ENCODE measurements around the gene HPCAL1.

Gene HPCAL1

DNA sequence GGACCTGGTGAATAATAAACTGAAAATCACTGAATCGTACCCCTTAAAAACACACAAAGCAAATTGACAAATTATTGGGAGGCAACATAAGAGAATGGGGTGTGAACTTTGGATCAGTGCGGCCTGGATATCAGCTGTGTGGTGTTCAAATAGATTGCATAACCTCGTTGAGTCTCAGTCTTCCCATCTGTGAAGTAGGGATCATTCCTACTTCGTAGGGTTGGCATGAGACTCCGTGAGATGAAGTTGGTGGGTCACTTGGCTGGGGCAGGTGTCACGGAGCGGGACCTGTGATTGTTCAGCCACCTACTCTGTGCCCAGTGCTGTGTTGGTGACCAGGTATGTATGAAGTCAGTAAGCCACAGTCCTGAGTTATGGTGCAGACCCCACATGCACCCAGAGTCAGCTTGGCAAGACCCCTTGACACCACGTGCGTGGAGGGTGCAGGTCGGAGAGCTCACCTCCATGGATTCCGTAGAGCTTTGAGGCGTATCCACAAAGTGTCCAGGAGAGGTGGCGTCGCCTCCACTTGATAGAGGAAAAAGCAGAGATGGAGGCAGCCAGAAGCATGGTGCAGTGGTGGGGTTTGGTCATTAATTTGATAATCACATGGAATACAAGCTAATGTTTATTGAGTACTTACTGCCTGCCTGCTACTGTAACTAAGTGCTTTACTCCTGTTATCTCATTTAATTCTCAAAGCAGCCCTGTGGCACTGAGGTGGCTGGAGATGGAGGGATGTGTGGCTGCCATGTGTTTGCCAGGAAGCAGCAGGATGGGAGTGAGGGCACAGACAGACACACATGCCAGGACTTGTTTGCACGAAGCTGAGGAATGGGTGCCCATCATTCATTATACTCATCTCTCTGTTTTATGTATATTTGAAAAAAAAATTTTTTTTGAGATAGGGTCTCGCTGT is 35.8 kb downstream of the HPCAL1 start:
- DNase-seq: no peak

DNA sequence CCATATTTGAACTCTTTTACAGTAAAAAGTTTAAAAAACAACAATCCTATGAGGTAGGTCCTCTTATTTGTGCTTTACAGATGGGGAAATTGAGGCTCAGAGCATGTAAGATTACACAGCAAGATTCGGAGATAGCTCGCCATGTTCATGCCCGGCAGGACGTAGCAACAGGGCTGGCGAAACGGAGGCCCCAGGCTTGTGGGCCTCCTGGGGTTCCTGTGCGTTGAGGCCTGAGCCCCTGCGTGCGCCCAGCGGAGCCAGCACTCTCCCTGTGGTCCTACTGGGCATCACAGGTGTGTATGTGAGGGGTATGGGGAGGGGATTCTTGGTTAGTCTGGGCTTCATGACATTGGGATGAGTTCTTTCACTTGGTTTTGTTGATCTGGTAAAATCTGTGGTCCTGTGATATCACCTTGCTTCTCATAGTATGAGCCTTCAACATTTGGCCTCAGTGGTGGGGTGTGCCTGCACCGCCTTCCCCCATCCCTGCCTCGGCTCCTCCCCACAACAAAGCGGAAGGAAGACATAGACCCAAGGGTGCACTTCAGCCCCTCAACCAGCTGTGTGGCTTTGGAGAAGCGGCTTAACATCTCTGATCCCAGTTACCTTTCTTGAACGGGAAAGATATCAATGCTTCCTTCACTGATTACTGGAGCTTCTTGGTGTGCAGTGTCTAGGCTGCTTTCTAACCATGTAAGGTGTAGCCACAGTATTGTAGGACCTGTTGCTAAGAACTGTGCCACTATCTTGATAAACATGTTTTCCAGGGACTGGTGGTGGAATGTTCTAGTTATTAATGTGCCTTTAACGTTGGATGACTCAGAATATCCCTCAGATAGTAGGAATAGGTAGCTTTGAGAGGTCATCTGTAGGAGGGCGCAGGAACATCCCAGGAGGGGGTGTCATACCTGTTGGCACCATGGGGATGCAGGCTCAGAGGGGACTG is 37.2 kb downstream of the HPCAL1 start:
- no peak for DNase-seq

DNA sequence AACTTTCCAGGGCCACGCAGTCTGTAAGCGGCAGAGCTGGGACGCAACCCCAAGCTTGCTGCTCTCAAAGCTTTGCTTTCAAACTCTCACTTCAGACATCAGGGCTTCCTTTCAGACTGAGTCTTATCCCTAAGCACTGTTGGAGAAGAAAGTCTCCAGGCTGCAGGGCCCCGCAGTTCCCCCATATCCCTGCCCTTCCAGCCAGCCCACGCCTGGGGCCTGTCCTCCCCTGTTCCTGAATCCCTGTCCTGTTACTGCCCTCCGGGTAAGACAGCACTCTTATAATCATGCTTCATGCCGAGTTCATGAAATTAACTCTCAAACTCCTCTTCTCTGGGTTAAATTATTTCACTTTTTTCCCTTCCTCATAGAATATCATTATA is 37.9 kb downstream of the HPCAL1 start:
- DNase-seq: no peak

DNA sequence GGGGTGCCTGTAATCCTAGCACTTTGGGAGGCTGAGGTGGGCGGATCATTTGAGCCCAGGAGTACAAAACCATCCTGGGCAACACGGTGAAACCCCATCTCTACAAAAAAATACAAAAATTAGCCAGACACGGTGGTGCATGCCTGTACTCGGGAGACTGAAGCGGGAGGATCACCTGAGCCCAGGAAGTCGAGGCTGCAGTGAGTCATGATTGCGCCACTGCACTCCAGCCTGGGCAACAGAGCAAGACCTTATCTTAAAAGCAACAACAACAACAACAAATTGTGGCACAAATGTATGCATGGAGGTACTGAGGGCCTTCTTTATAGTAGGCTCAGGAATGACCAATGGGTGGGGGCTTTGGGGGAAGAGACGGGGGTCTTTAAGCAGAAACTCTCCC is 38.5 kb downstream of the HPCAL1 start:
- DNase-seq: no peak

DNA sequence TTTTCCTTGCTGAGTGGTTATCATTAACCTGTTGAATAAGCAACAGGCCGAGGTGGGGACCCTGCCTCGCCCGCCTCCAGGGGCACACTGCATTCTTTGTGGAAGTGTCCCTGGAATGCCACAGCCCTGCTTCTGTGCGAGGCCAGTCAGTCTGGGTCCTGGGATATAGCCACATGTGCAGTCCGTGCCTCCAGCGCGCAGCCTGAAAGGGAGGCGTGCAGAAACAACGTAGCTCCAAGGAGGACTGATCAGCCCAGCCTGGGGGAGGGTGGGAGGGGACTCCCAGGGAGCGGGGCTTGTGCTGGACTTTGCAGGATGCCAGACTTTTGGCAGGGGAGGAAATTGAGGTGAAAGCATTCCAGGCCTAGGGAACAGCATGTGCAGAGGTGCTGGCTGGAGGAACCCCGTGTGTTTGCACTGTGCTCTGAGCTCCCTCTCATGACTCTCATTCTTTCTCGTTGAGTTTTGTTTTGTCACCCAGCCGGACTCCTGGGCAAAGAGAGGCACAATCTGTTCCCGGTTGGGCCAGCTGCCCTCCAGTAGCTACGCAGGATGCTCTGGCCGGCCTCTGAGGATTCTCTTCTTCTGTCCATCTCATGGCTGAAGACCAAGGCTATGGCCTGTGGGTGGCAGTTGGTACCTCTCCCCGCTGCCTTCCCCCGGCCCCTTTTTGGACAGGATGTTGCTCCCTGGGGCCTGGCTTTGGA is 39.7 kb downstream of the HPCAL1 start:
- no peak for DNase-seq

GRCh38 chr2:10343191-10343590 is 40.5 kb downstream of the HPCAL1 start:
- DNase-seq: no peak

DNA sequence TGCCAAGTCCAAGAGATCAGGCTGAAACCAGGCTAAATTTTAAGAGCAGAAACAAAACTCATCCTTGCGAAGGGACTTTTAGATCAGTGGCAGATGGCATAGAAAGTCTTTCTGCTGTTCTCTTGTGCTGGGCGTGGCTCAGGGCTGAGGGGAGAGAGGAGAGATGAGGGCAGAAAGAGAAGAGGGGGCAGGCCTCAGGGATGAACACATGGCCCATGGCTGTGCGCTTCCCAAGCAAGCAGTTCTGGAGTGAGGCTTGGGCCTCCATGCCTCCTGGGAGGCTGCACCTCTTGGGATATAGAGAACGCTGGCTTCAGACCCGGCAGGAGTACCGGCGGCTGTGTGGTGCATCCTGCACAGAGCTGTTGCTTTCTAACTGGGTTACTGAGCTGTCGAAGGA is 41.0 kb downstream of the HPCAL1 start:
- peak; percentile 82 for DNase-seq

- DNase-seq: peak; percentile 98
These were observed 41.7 kb downstream of the HPCAL1 start for GRCh38 chr2:10344105-10345066.

DNA sequence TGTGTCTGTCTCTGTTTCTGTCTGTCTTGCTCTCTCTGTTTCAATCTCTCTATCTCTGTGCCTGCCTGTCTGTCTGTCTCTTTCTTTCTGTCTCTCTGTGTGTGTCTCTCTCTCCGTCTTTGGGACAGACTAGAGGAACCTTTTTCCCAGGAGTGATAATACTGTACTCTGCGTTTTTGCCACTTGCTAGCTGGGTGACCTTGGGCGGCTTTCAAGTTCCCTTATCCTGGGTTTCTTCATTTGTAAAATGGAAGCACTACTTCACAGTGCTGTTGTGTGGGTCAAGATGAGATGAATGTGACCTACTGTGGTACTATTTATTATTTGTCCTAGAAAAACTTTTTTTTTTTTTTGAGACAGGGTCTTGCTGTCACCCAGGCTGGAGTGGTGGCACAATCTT is 42.4 kb downstream of the HPCAL1 start:
- DNase-seq: no peak

DNA sequence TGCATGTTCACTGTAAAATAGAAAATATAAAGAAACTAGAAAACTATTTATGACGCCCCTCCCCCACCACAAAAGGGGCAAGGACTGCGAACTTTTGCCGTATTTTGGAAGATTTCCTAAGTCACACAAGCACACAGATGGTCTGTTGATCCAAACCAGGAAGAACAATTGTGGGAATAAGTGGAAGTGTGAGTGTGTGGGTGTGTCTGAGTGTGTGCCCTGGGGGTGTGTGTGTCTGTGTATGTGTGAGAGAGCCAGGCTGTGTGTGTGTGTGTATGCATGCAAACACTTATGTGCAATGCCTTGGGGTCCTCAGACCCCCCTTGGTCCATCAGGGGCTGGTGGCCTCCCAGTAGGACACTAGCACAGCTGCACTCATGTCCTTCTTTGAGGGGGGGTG is 43.1 kb downstream of the HPCAL1 start:
- no peak for DNase-seq

- no peak for DNase-seq
These were observed 44.3 kb downstream of the HPCAL1 start for GRCh38 chr2:10346929-10347561.

DNA sequence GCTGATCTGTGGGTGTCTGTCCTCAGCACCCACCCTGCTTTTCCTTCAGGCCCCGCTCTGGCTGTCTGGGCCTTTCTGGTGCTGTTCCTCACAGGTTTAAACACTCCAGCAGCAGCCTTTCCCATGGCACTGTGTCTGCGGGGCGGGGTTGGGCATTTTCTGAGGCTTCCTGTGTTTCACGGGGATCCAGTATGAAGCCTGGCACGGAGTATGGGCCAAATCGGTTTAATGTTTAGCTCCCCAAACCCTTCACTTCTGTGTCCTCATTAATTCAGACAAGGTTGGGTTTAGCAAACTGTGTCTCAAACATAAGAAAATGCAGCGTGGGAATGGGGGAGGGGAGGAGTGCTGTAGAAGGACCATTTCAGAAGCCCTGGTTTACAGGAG is 44.9 kb downstream of the HPCAL1 start:
- DNase-seq: no peak

- no peak for DNase-seq
These were observed 46.2 kb downstream of the HPCAL1 start for GRCh38 chr2:10348891-10349290.

DNA sequence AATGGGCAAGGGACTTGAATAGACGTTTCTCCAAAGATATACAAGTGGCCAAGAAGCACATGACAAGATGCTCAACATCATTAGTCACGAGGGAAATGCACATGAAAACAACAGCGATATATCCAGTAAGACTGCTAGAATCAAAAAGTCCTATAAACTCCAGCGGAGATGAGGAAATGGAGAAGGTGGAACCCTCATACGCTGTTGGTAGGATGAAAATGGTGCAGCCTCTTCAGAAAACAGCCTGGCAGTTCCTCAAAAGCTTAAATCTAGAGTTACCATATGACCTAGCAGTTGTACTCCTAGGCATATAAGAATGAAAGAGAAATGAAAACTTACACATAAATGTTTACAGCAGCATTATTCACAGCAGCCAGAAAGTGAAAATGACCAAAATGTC is 48.1 kb downstream of the HPCAL1 start:
- no peak for DNase-seq

DNA sequence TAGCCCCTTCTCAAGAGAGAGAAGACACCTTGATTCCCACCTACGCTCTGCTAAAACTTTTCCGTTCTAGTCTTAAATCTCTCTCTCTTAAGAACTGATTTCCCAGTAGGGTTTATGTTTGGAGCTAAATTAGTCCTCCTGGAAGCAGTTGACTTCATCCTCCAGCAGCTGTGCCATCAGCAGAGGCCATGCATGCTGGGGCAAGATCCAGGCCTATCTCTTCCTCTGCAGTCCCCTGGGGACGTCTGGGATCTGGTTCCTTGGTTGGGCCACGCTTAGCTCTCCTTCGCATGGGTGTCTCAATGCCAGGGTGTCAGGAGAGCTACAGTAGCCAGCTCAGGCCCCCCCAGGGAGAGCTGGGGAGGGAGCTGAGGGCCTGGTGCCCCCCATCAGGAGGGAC is 49.7 kb downstream of the HPCAL1 start:
- no peak for DNase-seq

- no peak for DNase-seq
These were observed 50.3 kb downstream of the HPCAL1 start for GRCh38 chr2:10352972-10353371.

DNA sequence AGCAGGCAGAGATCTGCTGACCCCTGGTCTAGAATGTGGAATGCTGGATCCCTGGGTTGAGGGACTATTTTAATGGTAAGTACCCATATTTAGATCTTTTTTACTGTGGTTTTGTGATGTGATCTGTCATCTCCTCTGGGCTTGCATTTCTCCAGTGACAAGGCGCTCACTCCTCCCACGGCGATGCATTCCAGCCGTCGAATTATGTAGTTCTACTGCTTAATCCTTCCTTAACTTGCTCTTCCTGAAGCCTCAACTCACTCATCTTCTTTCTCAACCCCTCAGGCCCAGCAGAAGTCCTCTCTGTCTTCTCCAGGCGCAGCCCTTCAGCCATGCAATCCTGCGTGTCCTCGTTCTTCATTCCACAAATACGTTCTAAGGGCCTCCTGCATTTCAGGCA is 51.2 kb downstream of the HPCAL1 start:
- DNase-seq: no peak

- no peak for DNase-seq
These were observed 51.7 kb downstream of the HPCAL1 start for GRCh38 chr2:10354399-10354798.

DNA sequence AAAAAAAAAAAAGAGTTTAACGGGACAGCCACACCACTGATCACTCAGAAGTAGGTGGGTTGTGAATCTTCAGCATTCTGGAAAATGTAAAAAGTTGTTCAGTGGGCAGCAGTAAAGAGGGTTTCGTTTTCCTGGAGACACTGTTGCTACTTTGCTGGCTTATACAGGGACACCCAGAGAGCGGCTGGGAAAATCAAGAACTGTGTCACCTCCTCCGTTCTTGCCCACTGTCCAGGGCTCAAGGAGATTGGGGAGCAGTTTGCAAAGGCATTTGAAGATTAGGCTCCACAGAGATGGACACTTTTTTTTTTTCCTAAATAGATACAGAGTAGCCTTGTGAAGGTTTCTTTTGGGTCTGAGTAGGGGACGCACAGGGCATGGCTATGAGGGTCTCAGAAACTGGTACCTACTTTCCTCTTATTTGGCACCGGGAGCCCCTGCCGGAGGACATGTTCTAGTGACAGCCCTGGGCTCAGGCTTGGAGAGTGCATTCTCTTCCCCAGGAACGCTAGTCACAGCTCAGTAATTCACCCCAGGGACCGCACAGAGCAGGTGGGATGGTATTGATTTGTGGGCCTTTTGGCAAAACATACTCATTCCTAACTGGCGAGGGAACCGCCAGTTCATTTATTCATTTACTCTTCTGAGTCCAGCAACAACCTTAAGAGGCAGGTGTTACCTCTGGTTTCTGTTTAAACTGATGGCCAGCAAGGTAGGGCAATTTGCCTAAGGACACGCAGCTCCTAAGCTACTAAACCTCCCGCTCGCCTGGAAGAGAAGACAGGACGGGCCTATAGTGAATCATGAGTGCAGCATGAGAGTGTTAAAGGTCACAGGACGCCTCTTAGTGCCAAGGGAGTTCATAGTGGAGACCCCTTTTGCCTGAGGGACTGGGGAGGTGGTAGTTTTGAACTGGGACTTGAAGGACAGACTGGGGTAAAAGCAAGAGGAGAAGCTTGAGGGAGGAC is 53.1 kb downstream of the HPCAL1 start:
- DNase-seq: no peak

- DNase-seq: no peak
These were observed 53.7 kb downstream of the HPCAL1 start for GRCh38 chr2:10356439-10356811.

Measured in NCI-H82 (cell line).